PC-9 (cell line): ENCODE results near the gene OLFML1. TPM values are rescaled to one million over a fixed set of nuclear protein-coding genes. Genes with fewer than 3 reads are reported as not detected.

Experiments used
- BruUV-seq: library from RNA; stranded (reverse); fragments of 400-500 nt; replicated peaks from 2 replicates; lab custom pipeline; 2021; lab: Mats Ljungman, UMichigan
- CTCF ChIA-PET: fragments of 300-600 bp; sonication (Branson Sonifier 250); formaldehyde crosslinking; loops from one replicate; lab custom pipeline; 2022; ENCODE audit warnings: antibody characterized with exemption; lab: Charles Lee
- POLR2A ChIA-PET: fragments of 300-600 bp; sonication (Branson Sonifier 250); formaldehyde crosslinking; loops from one replicate; lab custom pipeline; 2022; ENCODE audit warnings: antibody characterized with exemption; ENCODE audit not compliant: unreplicated experiment; lab: Charles Lee
- DNase-seq, 2 experiments: peaks; one replicate each; pipeline versions ENCODE4 v3.0.0 to v3.0.0-alpha.2; 2015 to 2022; ENCODE audit warnings: mixed read lengths in 1 of 2
- H2AFZ ChIP-seq: fragments of 200-600 bp; sonication (generic); 2 replicates; pipeline ENCODE4 v1.8.1; 2017; ENCODE audit warnings: antibody characterized with exemption
- H3F3A ChIP-seq: fragments of 200-600 bp; sonication (generic); 2 replicates; pipeline ENCODE4 v1.8.1; 2017; ENCODE audit warnings: antibody characterized with exemption, mild to moderate bottlenecking, low read depth; ENCODE audit not compliant: insufficient read depth
- H3K27ac ChIP-seq: fragments of 200-600 bp; sonication (generic); 2 replicates; pipeline ENCODE4 v1.6.1; 2016; ENCODE audit warnings: mixed run types
- H3K27me3 ChIP-seq: fragments of 200-600 bp; sonication (generic); 2 replicates; pipeline ENCODE4 v1.6.1; 2016; ENCODE audit warnings: low read depth, mixed run types; ENCODE audit not compliant: insufficient read depth
- H3K36me3 ChIP-seq: fragments of 200-600 bp; sonication (generic); 2 replicates; pipeline ENCODE4 v1.6.1; 2016; ENCODE audit warnings: low read depth, mixed run types
- H3K4me1 ChIP-seq: fragments of 200-600 bp; sonication (generic); replicated peaks from 2 replicates; pipeline ENCODE4 v1.6.1; 2016; ENCODE audit warnings: mixed run types; ENCODE audit not compliant: insufficient read depth
- H3K4me2 ChIP-seq: fragments of 200-600 bp; sonication (generic); 2 replicates; pipeline ENCODE4 v1.6.1; 2017; ENCODE audit warnings: mixed run types
- H3K4me3 ChIP-seq: fragments of 200-600 bp; sonication (generic); 2 replicates; pipeline ENCODE4 v1.6.1; 2016; ENCODE audit warnings: mixed run types
- H3K79me2 ChIP-seq: fragments of 200-600 bp; sonication (generic); 2 replicates; pipeline ENCODE4 v1.6.1; 2017; ENCODE audit warnings: low read depth, mixed run types
- H3K9me2 ChIP-seq: fragments of 200-600 bp; sonication (generic); 2 replicates; pipeline ENCODE4 v1.8.1; 2017; ENCODE audit warnings: mild to moderate bottlenecking; ENCODE audit not compliant: insufficient read depth
- H3K9me3 ChIP-seq: fragments of 200-600 bp; sonication (generic); 2 replicates; pipeline ENCODE4 v1.8.1; 2016; ENCODE audit warnings: low read depth; ENCODE audit not compliant: insufficient read depth
- H4K20me1 ChIP-seq: fragments of 200-600 bp; sonication (generic); 2 replicates; pipeline ENCODE4 v1.8.1; 2017; ENCODE audit not compliant: insufficient read depth
- CTCF ChIP-seq: fragments of 200-600 bp; sonication (generic); conservative IDR thresholded peaks from 2 replicates; pipeline ENCODE4 v1.6.1; 2017; ENCODE audit warnings: mixed run types, antibody characterized with exemption, mild to moderate bottlenecking, moderate library complexity
- EZH2 ChIP-seq: fragments of 200-600 bp; sonication (generic); IDR thresholded peaks from 2 replicates; pipeline ENCODE4 v1.8.0; 2017; ENCODE audit warnings: antibody characterized with exemption, low read depth
- intact Hi-C: fragments of 100-400 bp; cut with micrococcal nuclease; formaldehyde crosslinking; loops from one replicate; pipeline ENCODE4 v1.10.0; 2022; ENCODE audit not compliant: unreplicated experiment
- total RNA-seq: library from RNA; stranded (reverse); gene quantifications from 2 replicates; pipeline ENCODE4 v1.2.3, GENCODE V29; 2021

The OLFML1 gene
- total RNA-seq, 1 experiment from 2014 or later = not detected

GRCh38 chr11:7451520-7451919, 33.8 kb upstream of the OLFML1 start:
- Histone ChIP-seq H3F3A (no peaks in the 10 kb centered on the region), H3K9me2 (no peaks in the 10 kb centered on the region), H3K79me2 (no peaks in the 10 kb centered on the region), H2AFZ (no peak overlapping the region), H3K4me2 (no peak overlapping the region), H3K4me1 (no peaks in the 10 kb centered on the region), H3K27me3 (no peaks in the 10 kb centered on the region), H3K9me3 (no peaks in the 10 kb centered on the region), H3K27ac (no peak overlapping the region), H4K20me1 (no peaks in the 10 kb centered on the region), H3K4me3 (no peak overlapping the region), H3K36me3 (no peaks in the 10 kb centered on the region)
- ChIA-PET POLR2A (no interaction called here), CTCF (interaction anchor here (0.6 kb wide), 1 partner anchor 773 kb away, joined by 3 read pairs; no protein-coding TSS in a partner anchor)
- DNase-seq = no peak
- BruUV-seq = no TSS peak
- intact Hi-C loops = no loop called here
- no peak for TF ChIP-seq EZH2
- TF ChIP-seq CTCF = no peak

- intact Hi-C loops = no loop called here
- ChIA-PET POLR2A (no interaction called here), CTCF (no interaction called here)
- H3K4me2 ChIP-seq = no peak overlapping the region
- H3K4me3 ChIP-seq = no peak overlapping the region
- H3K79me2 ChIP-seq = no peaks in the 10 kb centered on the region
- DNase-seq = no peak
- no peak overlapping the region for H3K27ac ChIP-seq
- H2AFZ ChIP-seq = no peak overlapping the region
- no peaks in the 10 kb centered on the region for H4K20me1 ChIP-seq
- H3K9me2 ChIP-seq = no peaks in the 10 kb centered on the region
- BruUV-seq = no TSS peak
- H3K27me3 ChIP-seq = no peaks in the 10 kb centered on the region
- no peaks in the 10 kb centered on the region for H3K36me3 ChIP-seq
- no peak for TF ChIP-seq EZH2
- no peak for TF ChIP-seq CTCF
- H3F3A ChIP-seq = no peaks in the 10 kb centered on the region
- no peaks in the 10 kb centered on the region for H3K9me3 ChIP-seq
- no peaks in the 10 kb centered on the region for H3K4me1 ChIP-seq
Observed at GRCh38 chr11:7451952-7452494, 33.3 kb upstream of the OLFML1 start.

- H3K36me3 ChIP-seq = no peaks in the 10 kb centered on the region
- no peaks in the 10 kb centered on the region for H3K9me3 ChIP-seq
- H3K27ac ChIP-seq = no peak overlapping the region
- TF ChIP-seq EZH2 (no peak), CTCF (no peak)
- no peaks in the 10 kb centered on the region for H3K9me2 ChIP-seq
- CTCF ChIA-PET = no interaction called here
- intact Hi-C loops = no loop called here
- no peaks in the 10 kb centered on the region for H3K27me3 ChIP-seq
- H3K4me1 ChIP-seq = no peaks in the 10 kb centered on the region
- no peak for DNase-seq
- H3K79me2 ChIP-seq = no peaks in the 10 kb centered on the region
- no peak overlapping the region for H2AFZ ChIP-seq
- no peaks in the 10 kb centered on the region for H4K20me1 ChIP-seq
- H3K4me2 ChIP-seq = no peak overlapping the region
- BruUV-seq = no TSS peak
- H3K4me3 ChIP-seq = no peak overlapping the region
- H3F3A ChIP-seq = no peaks in the 10 kb centered on the region
- POLR2A ChIA-PET = no interaction called here
Observed at GRCh38 chr11:7454854-7455253, 30.5 kb upstream of the OLFML1 start.
